ENCODE results near the gene ST3GAL5. TPM values are rescaled to one million over a fixed set of nuclear protein-coding genes. Genes with fewer than 3 reads are reported as not detected.

The ST3GAL5 gene
- total and polyA plus RNA-seq, 2 donors (not counting 1 experiment from before 2014, with no cell fraction given): 6.2 to 10.9 TPM

GRCh38 chr2:85921659-85922058 is 32.9 kb upstream of the ST3GAL5 start:
- no peaks in the 10 kb centered on the region for H3K79me2 ChIP-seq (ENCODE audit: control insufficient read depth, insufficient read depth, low read length)
- H3K4me1 ChIP-seq (ENCODE audit: control insufficient read depth, extremely low read depth, insufficient read depth, low read length): no peaks in the 10 kb centered on the region
- no peaks in the 10 kb centered on the region for H3K9me3 ChIP-seq (ENCODE audit: control insufficient read depth, insufficient read depth, low read depth, low read length)
- no peak overlapping the region for H3K4me3 ChIP-seq (replicated peaks in 1 of 4; ENCODE audit: control extremely low read depth in 1 of 4, insufficient read depth in 1 of 4, low read depth in 3 of 4, low read length in 4 of 4)
- no peak overlapping the region for H3K9ac ChIP-seq (ENCODE audit: insufficient read depth, low read length)
- peak overlapping the region; percentile 4 for H3K4me2 ChIP-seq (ENCODE audit: extremely low read depth, insufficient read depth, low read length)
- H2AFZ ChIP-seq (ENCODE audit: low read length): no peak overlapping the region
- no peaks in the 10 kb centered on the region for H4K20me1 ChIP-seq (ENCODE audit: control insufficient read depth, extremely low read depth, insufficient read depth, low read length)
- TF ChIP-seq EZH2 (IDR thresholded peaks at IDR 0.05; ENCODE audit: low read length, missing control alignments) (no peak), CTCF (conservative IDR thresholded peaks at IDR 0.05 in 1 of 2, IDR thresholded peaks at IDR 0.05 in 1 of 2; ENCODE audit: low read depth in 1 of 2, low read length in 2 of 2) (no peak)
- no peak overlapping the region for H3K27ac ChIP-seq (ENCODE audit: insufficient read depth, low read length)
- peaks cover 3% of the 10 kb centered on the region for H3K27me3 ChIP-seq (ENCODE audit: control insufficient read depth, insufficient read depth, low read length)
- no peak for DNase-seq (ENCODE audit: low read depth in 2 of 2)
- no peaks in the 10 kb centered on the region for H3K36me3 ChIP-seq (ENCODE audit: control insufficient read depth, insufficient read depth, low read length)

GRCh38 chr2:85920810-85921545 is 32.2 kb upstream of the ST3GAL5 start:
- Histone ChIP-seq H3K27ac (ENCODE audit: insufficient read depth, low read length) (no peak overlapping the region), H2AFZ (ENCODE audit: low read length) (no peak overlapping the region), H4K20me1 (ENCODE audit: control insufficient read depth, extremely low read depth, insufficient read depth, low read length) (no peaks in the 10 kb centered on the region), H3K9ac (ENCODE audit: insufficient read depth, low read length) (no peak overlapping the region), H3K9me3 (ENCODE audit: control insufficient read depth, insufficient read depth, low read depth, low read length) (no peaks in the 10 kb centered on the region), H3K27me3 (ENCODE audit: control insufficient read depth, insufficient read depth, low read length) (peaks cover 3% of the 10 kb centered on the region), H3K36me3 (ENCODE audit: control insufficient read depth, insufficient read depth, low read length) (no peaks in the 10 kb centered on the region), H3K4me2 (ENCODE audit: extremely low read depth, insufficient read depth, low read length) (no peak overlapping the region), H3K4me3 (replicated peaks in 1 of 4; ENCODE audit: control extremely low read depth in 1 of 4, insufficient read depth in 1 of 4, low read depth in 3 of 4, low read length in 4 of 4) (no peak overlapping the region), H3K79me2 (ENCODE audit: control insufficient read depth, insufficient read depth, low read length) (no peaks in the 10 kb centered on the region), H3K4me1 (ENCODE audit: control insufficient read depth, extremely low read depth, insufficient read depth, low read length) (no peaks in the 10 kb centered on the region)
- TF ChIP-seq EZH2 (IDR thresholded peaks at IDR 0.05; ENCODE audit: low read length, missing control alignments) (no peak), CTCF (conservative IDR thresholded peaks at IDR 0.05 in 1 of 2, IDR thresholded peaks at IDR 0.05 in 1 of 2; ENCODE audit: low read depth in 1 of 2, low read length in 2 of 2) (no peak)
- peak in 1 of 2 donors; percentile 75 for DNase-seq (ENCODE audit: low read depth in 2 of 2)

GRCh38 chr2:85917887-85918795 is 29.4 kb upstream of the ST3GAL5 start:
- Histone ChIP-seq H3K36me3 (ENCODE audit: control insufficient read depth, insufficient read depth, low read length) (no peaks in the 10 kb centered on the region), H3K4me3 (replicated peaks in 1 of 4; ENCODE audit: control extremely low read depth in 1 of 4, insufficient read depth in 1 of 4, low read depth in 3 of 4, low read length in 4 of 4) (no peak overlapping the region), H3K4me2 (ENCODE audit: extremely low read depth, insufficient read depth, low read length) (no peak overlapping the region), H3K27ac (ENCODE audit: insufficient read depth, low read length) (no peak overlapping the region), H3K79me2 (ENCODE audit: control insufficient read depth, insufficient read depth, low read length) (no peaks in the 10 kb centered on the region), H4K20me1 (ENCODE audit: control insufficient read depth, extremely low read depth, insufficient read depth, low read length) (no peaks in the 10 kb centered on the region), H3K9me3 (ENCODE audit: control insufficient read depth, insufficient read depth, low read depth, low read length) (no peaks in the 10 kb centered on the region), H2AFZ (ENCODE audit: low read length) (no peak overlapping the region), H3K27me3 (ENCODE audit: control insufficient read depth, insufficient read depth, low read length) (peaks cover 3% of the 10 kb centered on the region), H3K9ac (ENCODE audit: insufficient read depth, low read length) (no peak overlapping the region), H3K4me1 (ENCODE audit: control insufficient read depth, extremely low read depth, insufficient read depth, low read length) (no peaks in the 10 kb centered on the region)
- DNase-seq (ENCODE audit: low read depth in 2 of 2): no peak
- TF ChIP-seq EZH2 (IDR thresholded peaks at IDR 0.05; ENCODE audit: low read length, missing control alignments) (no peak), CTCF (conservative IDR thresholded peaks at IDR 0.05 in 1 of 2, IDR thresholded peaks at IDR 0.05 in 1 of 2; ENCODE audit: low read depth in 1 of 2, low read length in 2 of 2) (no peak)

All from fibroblast of lung (primary cell).